GM18951 (cell line): ENCODE measurements around the gene PHOX2B.
"Not testable (repeated sequence)": the region's sequence is repeated elsewhere in the genome, so short reads cannot be mapped to it uniquely, and the experiment has no call there.

Experiments used
- POLR2A ChIP-seq: IDR thresholded peaks from 4 replicates; pipeline ENCODE4 v1.6.1; 2011; ENCODE audit warnings: mild to moderate bottlenecking; ENCODE audit not compliant: insufficient read length, insufficient read depth; ENCODE audit errors: extremely low read depth
- in situ Hi-C: fragments of 300-500 bp; cut with MboI; formaldehyde crosslinking; loops from one replicate; pipeline ENCODE4 v1.12.0; 2022; ENCODE audit warnings: low sequenced_read_pairs, mixed read lengths, inconsistent platforms; ENCODE audit not compliant: unreplicated experiment

PHOX2B gene

GRCh38 chr4:41734371-41734770 is 14.2 kb downstream of the PHOX2B start:
- TF ChIP-seq POLR2A = no peak
- in situ Hi-C loops = no loop called here

- in situ Hi-C loops = no loop called here
- TF ChIP-seq POLR2A = no peak
These were observed 16.9 kb downstream of the PHOX2B start for GRCh38 chr4:41731569-41732126.

- in situ Hi-C loops = no loop called here
- no peak for TF ChIP-seq POLR2A
These were observed 20.0 kb downstream of the PHOX2B start for GRCh38 chr4:41728573-41728913.

- in situ Hi-C loops = no loop called here
- no peak for TF ChIP-seq POLR2A
These were observed 20.5 kb downstream of the PHOX2B start for GRCh38 chr4:41727861-41728572.

- TF ChIP-seq POLR2A = no peak
- in situ Hi-C loops = no loop called here
These were observed 23.3 kb downstream of the PHOX2B start for GRCh38 chr4:41725254-41725653.

- no peak for TF ChIP-seq POLR2A
These were observed 25.2 kb downstream of the PHOX2B start for GRCh38 chr4:41723286-41723685.

GRCh38 chr4:41722181-41722580 is 26.3 kb downstream of the PHOX2B start:
- TF ChIP-seq POLR2A = no peak
- in situ Hi-C loops = no loop called here

More at GRCh38 chr4:41723286-41723685, 25.2 kb downstream of the PHOX2B start:
- in situ Hi-C loops = no loop called here

- in situ Hi-C loops = no loop called here
- TF ChIP-seq POLR2A = no peak
These were observed 29.1 kb downstream of the PHOX2B start for GRCh38 chr4:41719417-41719816.

- in situ Hi-C loops = no loop called here
- no peak for TF ChIP-seq POLR2A
These were observed 29.6 kb downstream of the PHOX2B start for GRCh38 chr4:41718907-41719306.

- no peak for TF ChIP-seq POLR2A
- in situ Hi-C loops = no loop called here
These were observed 33.4 kb downstream of the PHOX2B start for GRCh38 chr4:41715155-41715554.

GRCh38 chr4:41714364-41715000 is 34.0 kb downstream of the PHOX2B start:
- TF ChIP-seq POLR2A = no peak
- in situ Hi-C loops = no loop called here

- in situ Hi-C loops = no loop called here
- no peak for TF ChIP-seq POLR2A
These were observed 34.8 kb downstream of the PHOX2B start for GRCh38 chr4:41713768-41714167.

- no peak for TF ChIP-seq POLR2A
- in situ Hi-C loops = no loop called here
These were observed 36.1 kb downstream of the PHOX2B start for GRCh38 chr4:41712425-41712824.

- in situ Hi-C loops = not testable (repeated sequence)
These were observed 36.9 kb downstream of the PHOX2B start for GRCh38 chr4:41711654-41712053.
